DMS 273 (cell line): ENCODE results near the gene PPP6R2.
"Not testable (repeated sequence)": the region's sequence is repeated elsewhere in the genome, so short reads cannot be mapped to it uniquely, and the experiment has no call there.

Source experiments
- DNase-seq: peaks from one replicate; lab custom pipeline; 2025; ENCODE audit not compliant: unreplicated experiment; lab: John Stamatoyannopoulos, UW

PPP6R2 gene

GRCh38 chr22:50339945-50340879 lies 2.9 kb upstream of the PPP6R2 start:
- peak; percentile 45 for DNase-seq

DNA sequence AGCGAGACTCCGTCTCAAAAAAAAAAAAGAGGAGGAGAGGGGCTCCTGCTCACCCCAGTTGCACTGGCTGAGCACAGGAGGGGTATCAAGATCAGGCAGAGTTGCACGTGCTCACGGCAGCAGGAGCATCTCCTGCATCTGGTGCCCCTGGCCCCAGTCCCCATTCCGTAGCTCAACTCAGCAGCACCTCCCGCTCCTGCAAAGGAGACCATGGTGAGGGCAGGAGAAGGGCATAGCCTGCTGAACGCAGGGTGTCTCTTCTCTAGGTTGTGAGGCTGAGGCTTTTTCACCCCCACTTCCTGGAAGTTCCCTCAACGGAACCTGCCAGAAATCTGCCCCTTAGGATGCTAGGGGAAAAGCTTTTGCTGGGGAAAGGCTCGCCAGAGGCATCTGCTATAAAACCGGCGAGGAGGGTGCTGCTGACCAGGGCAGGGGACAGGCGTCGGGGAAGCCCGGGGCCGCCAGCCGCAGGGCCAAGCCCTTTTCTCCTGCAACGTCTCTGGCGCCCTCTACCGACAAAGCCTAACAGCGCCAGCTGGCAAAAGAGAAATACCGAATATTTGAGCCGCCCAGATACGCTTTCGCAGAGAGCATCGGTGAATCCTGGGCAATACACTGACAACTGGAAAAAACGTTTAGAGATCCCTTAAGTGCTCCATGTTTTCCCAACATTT lies 1.0 kb upstream of the PPP6R2 start:
- peak; percentile 94 for DNase-seq

DNA sequence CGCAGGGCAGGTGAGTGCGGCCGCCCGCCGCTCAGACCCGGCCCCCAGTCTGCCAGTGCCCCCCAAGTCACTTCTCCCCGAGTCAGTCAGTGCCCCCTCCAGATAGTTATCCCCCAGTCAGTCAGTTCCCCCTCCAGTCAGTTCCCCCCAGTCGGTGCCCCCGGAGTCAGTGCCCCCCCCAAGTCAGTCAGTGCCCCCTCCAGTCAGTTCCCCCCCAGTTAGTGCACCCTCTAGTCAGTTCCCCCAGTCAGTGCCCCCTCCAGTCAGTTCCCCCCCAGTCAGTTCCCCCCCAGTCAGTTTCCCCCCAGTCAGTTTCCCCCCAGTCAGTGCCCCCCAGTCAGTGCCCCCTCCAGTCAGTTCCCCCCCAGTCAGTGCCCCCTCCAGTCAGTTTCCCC lies 411 bp downstream of the PPP6R2 start:
- DNase-seq, result no peak

GRCh38 chr22:50346470-50346869 lies 3.3 kb downstream of the PPP6R2 start:
- no peak for DNase-seq

DNA sequence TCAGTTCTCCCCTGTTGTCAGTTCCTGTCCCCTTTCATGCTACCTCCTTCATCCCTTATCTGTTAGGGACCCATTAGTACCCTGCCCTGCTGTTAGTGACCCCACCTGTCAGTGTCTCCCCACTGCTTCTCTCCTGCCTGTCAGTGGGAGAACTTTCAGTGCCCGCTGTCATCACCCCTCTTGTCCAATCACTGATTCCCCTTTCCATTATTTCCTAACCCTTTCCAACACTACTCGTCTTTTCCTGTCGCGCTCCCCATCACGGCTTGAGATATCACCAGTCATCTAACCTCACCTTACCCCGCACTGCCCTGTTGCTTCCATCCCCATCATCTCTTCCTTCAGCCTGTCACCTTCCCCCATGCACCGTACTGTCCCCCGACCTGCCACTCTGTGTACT lies 4.0 kb downstream of the PPP6R2 start:
- DNase-seq, result no peak

- no peak for DNase-seq
Observed at GRCh38 chr22:50348058-50348457, 4.9 kb downstream of the PPP6R2 start.

GRCh38 chr22:50356186-50356585 lies 13.1 kb downstream of the PPP6R2 start:
- no peak for DNase-seq

DNA sequence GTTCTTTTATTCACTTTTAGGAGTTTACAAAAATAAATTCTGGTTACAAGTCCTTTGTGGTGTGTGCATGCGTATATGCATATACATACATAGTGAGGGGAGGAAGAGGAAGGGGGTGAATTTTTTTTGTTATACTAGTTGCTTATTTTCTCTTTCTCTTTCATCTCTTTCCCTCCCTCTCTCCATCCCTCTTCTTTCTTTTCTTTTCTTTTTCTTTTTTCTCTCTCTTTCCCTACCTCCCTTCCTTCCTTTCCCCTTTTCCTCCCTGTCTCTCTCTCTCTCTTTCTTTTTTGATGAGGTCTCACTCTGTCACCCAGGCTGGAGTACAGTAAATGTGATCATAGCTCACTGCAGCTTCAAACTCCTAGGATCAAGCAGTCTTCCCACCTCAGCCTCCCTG lies 14.1 kb downstream of the PPP6R2 start:
- DNase-seq, result no peak

DNA sequence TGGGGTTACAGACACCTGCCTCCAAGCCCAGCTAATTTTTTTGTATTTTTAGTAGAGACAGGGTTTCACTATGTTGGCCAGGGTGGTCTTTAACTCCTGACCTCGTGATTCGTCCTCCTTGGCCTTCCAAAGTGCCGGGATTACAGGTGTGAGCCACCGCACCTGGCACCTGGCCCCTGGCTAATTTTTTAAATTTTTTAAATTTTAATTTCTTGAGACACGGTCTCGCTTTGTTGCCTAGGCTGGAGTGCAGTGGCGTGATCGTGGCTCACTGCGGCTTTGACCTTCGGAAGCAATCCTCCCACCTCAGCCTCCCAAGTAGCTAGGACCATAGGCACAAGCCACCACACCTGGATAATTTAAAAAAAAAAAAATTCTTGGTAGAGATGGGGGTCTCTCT lies 14.6 kb downstream of the PPP6R2 start:
- no peak for DNase-seq

DNA sequence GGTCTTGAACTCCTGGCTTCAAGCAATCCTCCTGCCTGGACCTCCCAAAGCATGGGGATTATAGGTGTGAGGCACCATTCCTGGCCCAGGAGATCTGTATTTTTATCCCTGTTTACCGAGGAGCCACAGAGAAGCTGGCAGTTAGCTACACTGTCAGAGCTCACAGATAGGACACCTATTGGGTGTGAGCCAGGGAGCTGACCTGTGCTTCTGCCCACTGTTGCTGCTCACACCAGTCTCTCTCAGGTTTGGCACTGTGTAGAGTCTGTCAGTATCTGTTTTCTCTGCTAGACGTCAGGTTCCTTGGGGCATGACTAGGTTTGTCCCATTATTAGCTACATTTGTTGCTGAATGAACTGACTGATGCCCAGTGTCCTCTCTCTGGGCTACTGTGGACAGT lies 17.5 kb downstream of the PPP6R2 start:
- DNase-seq, result no peak

- DNase-seq, result no peak
Observed at GRCh38 chr22:50361222-50361621, 18.1 kb downstream of the PPP6R2 start.

DNA sequence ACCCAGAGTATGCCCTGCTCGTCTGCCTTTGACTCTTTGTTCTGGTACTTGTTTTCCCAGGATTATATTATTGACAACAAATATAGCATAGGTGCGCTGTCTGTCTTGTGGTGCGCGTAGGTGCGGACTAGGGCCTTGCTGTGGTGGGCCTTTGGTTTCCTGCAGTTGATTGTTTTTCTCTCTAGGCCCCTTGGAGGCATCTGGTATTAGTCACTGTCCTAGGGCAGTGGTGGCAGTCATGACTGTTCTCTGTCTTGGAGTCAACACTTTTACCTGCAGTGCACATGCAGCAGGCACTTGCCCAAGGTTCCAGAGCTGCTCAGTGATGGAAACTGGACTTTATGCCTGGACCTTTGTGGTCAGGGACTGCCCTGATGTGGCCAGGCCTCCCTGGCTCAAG lies 18.6 kb downstream of the PPP6R2 start:
- no peak for DNase-seq

DNA sequence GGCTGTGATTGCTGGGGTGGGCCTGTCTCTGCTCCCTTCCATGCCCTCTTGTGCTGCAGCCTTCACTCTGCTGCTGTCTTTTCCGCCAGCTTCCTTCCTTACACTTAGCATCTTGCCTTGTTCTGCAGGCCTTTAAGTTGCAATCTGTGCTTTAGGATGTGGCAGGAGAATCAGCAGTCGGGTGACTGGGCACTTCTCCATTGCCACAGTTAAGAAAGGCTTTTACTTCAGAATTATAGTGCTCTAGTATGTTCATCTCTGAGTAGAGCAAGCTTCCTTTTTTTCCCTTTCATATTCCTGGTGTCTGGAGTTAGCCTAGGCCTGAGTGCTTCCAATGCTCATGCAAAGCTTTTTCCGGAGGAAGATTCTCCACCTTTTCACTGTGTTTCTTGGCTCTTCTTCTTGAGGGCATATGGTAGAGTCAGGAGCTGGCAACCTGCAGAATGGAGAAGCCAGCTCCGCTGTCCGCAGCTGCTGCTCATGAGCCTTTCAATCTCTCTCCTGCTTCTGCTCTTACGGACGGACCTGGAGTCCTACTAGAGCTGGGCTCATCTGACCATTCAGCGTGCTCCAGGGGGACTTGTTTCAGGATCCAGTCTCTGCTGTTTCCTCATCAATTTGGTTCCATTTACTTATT lies 20.2 kb downstream of the PPP6R2 start:
- DNase-seq, result peak; percentile 48

GRCh38 chr22:50363803-50364194 lies 20.7 kb downstream of the PPP6R2 start:
- DNase-seq, result not testable (repeated sequence)

- no peak for DNase-seq
Observed at GRCh38 chr22:50367778-50368500, 24.8 kb downstream of the PPP6R2 start.

- no peak for DNase-seq
Observed at GRCh38 chr22:50371101-50371648, 28.0 kb downstream of the PPP6R2 start.

DNA sequence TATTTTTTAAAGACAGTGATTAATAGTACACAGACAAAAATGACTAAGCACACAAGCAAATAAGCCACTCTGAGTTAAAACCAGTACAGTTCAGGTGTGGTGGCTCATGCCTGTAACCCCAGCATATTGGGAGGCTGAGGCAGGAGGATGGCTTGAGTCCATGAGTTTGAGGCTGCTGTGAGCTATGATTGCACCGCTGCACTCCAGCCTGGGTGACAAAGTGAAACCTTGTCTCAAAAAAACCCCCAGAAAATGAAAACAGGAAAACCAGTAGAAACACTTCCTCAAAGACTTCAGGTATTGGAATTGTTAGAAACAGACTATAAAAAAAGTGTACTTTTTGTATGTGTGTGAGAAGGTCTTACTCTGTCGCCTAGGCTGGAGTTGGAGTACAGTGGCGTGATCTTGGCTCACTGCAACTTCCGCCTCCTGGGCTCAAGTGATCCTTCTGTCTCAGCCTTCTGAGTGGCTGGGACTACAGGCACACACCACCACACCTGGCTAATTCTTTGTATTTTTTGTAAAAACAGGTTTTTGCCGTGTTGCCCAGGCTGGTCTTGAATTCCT lies 33.0 kb downstream of the PPP6R2 start:
- DNase-seq, result no peak

DNA sequence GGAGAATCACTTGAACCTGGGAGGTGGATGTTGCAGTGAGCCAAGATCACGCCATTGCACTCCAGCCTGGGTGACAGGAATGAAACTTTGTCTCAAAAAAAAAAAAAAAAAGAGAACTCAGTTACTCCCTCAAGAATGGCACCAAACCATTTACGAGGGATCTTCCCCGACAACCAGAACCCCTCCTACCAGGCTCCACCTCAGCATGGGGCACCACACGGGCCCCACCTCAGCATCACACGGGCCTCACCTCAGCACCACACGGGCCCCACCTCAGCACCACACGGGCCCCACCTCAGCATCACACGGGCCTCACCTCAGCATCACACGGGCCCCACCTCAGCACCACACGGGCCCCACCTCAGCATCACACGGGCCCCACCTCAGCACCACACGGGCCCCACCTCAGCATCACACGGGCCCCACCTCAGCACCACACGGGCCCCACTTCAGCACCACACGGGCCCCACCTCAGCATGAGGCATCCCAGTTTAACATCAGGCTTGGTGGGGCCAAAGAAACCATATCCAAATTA lies 38.0 kb downstream of the PPP6R2 start:
- not testable (repeated sequence) for DNase-seq

- DNase-seq, result no peak
Observed at GRCh38 chr22:50396751-50397370, 53.7 kb downstream of the PPP6R2 start.
